HCT116 (cell line): ENCODE results near the gene COPS9.

Source experiments
- EGR1 ChIP-seq: IDR thresholded peaks from 2 replicates; pipeline ENCODE4 v1.6.1; 2012; ENCODE audit warnings: low read depth
- EZH2 ChIP-seq: fragments of 200-600 bp; sonication (generic); IDR thresholded peaks from 2 replicates; pipeline ENCODE4 v1.6.1; 2017; ENCODE audit warnings: antibody characterized with exemption, mixed run types
- FOSL1 ChIP-seq: IDR thresholded peaks from 2 replicates; pipeline ENCODE4 v1.6.1; 2012; ENCODE audit warnings: low read depth
- SIN3A ChIP-seq: IDR thresholded peaks from 2 replicates; pipeline ENCODE4 v1.6.1; 2012; ENCODE audit warnings: low read depth
- SP1 ChIP-seq: IDR thresholded peaks from 2 replicates; pipeline ENCODE4 v1.6.1; 2012; ENCODE audit warnings: low read depth
- SRF ChIP-seq: IDR thresholded peaks from 2 replicates; pipeline ENCODE4 v1.6.1; 2012; ENCODE audit warnings: low read depth
- TF ChIP-seq, protein P1 (sequence below), 3 experiments: fragments of 200-600 bp in 1 of 3; sonication (generic) in 1 of 3; IDR thresholded peaks in 2 of 3; conservative IDR thresholded peaks in 1 of 3; 2 replicates each; pipeline ENCODE4 v1.5.1; 2012 to 2017; ENCODE audit warnings: low read depth in 2 of 3, low read length in 2 of 3, antibody characterized with exemption in 1 of 3, borderline replicate concordance in 1 of 3, control low read depth in 1 of 3, mild to moderate bottlenecking in 1 of 3, mixed read lengths in 1 of 3, mixed run types in 1 of 3, moderate library complexity in 1 of 3; ENCODE audit not compliant: insufficient read depth in 1 of 3

DNA sequence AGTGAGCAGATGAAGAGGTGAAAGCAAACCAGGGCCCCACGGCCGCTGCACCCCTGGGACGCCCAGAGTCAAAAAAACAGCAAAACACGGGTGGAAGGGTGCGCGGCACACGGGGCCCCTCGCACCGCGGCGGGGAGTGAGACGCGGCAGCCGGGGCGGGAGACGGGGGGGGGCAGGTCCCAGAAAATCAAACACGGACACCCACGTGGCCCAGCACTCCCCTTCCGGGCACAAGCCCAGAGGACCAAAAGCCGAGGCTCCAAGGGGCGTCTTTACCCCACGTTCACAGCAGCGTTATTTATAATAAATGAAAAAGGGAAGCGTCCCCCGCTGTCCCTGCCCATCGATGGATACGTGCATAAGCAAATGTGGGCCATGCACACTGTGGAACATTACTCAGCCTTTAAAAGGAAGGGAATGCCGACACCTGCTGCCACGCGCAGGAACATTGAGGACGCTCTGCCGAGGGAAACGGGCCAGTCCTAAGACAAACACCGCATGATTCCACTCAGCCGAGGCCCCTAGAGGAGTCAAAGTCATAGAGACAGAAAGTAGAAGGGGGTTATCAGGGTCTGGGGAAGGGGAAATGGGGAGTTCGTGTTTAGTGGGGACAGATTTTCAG is 677 bp upstream of the COPS9 start:
- TF ChIP-seq SP1 (no peak), SRF (no peak), FOSL1 (no peak), EGR1 (no peak), SIN3A (no peak), EZH2 (no peak)
- TF ChIP-seq, protein P1, sequence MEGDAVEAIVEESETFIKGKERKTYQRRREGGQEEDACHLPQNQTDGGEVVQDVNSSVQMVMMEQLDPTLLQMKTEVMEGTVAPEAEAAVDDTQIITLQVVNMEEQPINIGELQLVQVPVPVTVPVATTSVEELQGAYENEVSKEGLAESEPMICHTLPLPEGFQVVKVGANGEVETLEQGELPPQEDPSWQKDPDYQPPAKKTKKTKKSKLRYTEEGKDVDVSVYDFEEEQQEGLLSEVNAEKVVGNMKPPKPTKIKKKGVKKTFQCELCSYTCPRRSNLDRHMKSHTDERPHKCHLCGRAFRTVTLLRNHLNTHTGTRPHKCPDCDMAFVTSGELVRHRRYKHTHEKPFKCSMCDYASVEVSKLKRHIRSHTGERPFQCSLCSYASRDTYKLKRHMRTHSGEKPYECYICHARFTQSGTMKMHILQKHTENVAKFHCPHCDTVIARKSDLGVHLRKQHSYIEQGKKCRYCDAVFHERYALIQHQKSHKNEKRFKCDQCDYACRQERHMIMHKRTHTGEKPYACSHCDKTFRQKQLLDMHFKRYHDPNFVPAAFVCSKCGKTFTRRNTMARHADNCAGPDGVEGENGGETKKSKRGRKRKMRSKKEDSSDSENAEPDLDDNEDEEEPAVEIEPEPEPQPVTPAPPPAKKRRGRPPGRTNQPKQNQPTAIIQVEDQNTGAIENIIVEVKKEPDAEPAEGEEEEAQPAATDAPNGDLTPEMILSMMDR (IDR thresholded peaks at IDR 0.05 in 2 of 3, conservative IDR thresholded peaks at IDR 0.05 in 1 of 3; ENCODE audit: borderline replicate concordance in 1 of 3, insufficient read depth in 1 of 3, low read depth in 2 of 3, low read length in 2 of 3) = no peak
